Ascending aorta (tissue), 2 donors: ENCODE results near the gene PPARA. TPM values are rescaled to one million over a fixed set of nuclear protein-coding genes. Genes with fewer than 3 reads are reported as not detected.
A peak's percentile ranks its signal among the peaks of the same experiment; 100 is the strongest.

Experiments used
- DNase-seq, 2 donors: peaks; one replicate each; pipeline ENCODE4 v3.0.0-alpha.2; 2019; ENCODE audit warnings: low spot score in 2 of 2
- H3K27ac ChIP-seq, 2 donors: fragments of 200-600 bp; sonication (generic); one replicate each; pipeline ENCODE4 v1.5.1; 2016 to 2017; ENCODE audit warnings: mild to moderate bottlenecking in 1 of 2
- H3K27me3 ChIP-seq: fragments of 200-600 bp; sonication (generic); one replicate; pipeline ENCODE4 v1.5.1; 2017
- H3K36me3 ChIP-seq, 2 donors: fragments of 200-600 bp; sonication (generic); one replicate each; pipeline ENCODE4 v1.5.1; 2016
- H3K4me1 ChIP-seq, 2 donors: fragments of 200-600 bp; sonication (generic); one replicate each; pipeline ENCODE4 v1.5.1; 2016 to 2017; ENCODE audit warnings: mild to moderate bottlenecking in 1 of 2
- H3K4me3 ChIP-seq, 2 donors: fragments of 200-600 bp; sonication (generic); one replicate each; pipeline ENCODE4 v1.5.1; 2016 to 2017; ENCODE audit warnings: mild to moderate bottlenecking in 1 of 2
- H3K9me3 ChIP-seq, 2 donors: fragments of 200-600 bp; sonication (generic); one replicate each; pipeline ENCODE4 v1.5.1; 2016
- intact Hi-C: fragments of 100-400 bp; cut with DNase I; formaldehyde crosslinking; loops from one replicate; pipeline ENCODE4 v1.15.1; 2023
- total RNA-seq: library from RNA; depleted of rRNA; stranded (reverse); fragments of >200 nt; gene quantifications from one replicate; pipeline ENCODE4 v1.1.0, GENCODE V29; 2016
- TF ChIP-seq, protein P1 (sequence below), 3 experiments: fragments of 200-600 bp in 2 of 3; fragments of 450-650 bp in 1 of 3; sonication (generic) in 2 of 3; IDR thresholded peaks; one replicate each; pipeline ENCODE4 v1.5.1; 2016 to 2019; ENCODE audit warnings: antibody characterized with exemption in 3 of 3, mild to moderate bottlenecking in 1 of 3, moderate library complexity in 1 of 3

The PPARA gene
- total RNA-seq, 1 donor from 2014 or later, result 20.1 TPM

DNA sequence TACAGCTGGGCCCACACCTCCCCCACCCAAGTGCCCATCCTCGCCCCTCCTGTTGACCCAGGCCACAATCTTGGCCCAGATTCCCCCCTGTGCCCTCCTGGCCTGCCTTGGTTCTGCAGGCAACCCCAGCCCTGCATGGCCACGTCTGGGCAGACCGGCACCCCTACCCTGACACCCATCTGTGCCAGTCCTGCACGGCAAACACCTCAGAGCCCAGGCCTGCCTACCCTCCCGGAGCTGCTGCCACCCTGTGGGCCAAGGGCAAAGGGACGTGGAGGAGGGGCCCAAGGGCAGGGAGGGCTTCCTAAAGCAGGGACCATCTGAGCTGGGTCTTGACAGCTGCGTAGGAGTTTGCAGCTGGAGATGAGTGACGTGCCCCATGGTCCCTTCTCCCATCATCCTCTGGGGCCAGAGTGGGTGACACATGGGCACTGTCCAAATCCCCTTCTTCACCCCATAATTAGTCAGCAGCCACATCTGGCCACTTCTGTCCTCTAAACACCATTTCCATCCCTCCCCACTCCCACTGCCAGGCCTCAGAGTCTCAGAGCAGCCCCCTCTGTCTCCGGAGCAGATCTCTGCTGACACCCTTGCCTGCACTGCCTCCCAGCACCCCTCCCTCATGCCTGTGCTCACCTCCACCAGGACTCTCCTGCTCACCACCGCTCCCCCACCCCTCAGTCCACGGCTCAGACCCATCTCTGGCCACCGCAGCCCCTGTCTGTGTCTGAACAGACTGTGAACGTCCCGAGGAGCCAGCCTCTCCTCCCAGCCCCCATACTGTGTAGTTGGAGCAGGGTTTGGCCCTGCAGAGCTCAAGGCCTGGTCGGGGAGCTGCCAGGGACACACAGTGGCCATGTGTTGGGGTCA lies 35.6 kb upstream of the PPARA start:
- H3K9me3 ChIP-seq, result no peaks in the 10 kb centered on the region
- peaks cover 14 to 34% of the 10 kb centered on the region in 2 donors for H3K36me3 ChIP-seq
- intact Hi-C loops, result loop anchor here (2.0 to 10.0 kb wide), 2 partner anchors 38 to 800 kb away; no protein-coding TSS in a partner anchor
- no peak overlapping the region for H3K4me3 ChIP-seq
- DNase-seq, result no peak
- H3K27me3 ChIP-seq, result no peaks in the 10 kb centered on the region
- peak overlapping the region; percentile 72 to 94 for H3K27ac ChIP-seq
- peaks cover 18 to 46% of the 10 kb centered on the region in 2 donors for H3K4me1 ChIP-seq
- TF ChIP-seq, protein P1, sequence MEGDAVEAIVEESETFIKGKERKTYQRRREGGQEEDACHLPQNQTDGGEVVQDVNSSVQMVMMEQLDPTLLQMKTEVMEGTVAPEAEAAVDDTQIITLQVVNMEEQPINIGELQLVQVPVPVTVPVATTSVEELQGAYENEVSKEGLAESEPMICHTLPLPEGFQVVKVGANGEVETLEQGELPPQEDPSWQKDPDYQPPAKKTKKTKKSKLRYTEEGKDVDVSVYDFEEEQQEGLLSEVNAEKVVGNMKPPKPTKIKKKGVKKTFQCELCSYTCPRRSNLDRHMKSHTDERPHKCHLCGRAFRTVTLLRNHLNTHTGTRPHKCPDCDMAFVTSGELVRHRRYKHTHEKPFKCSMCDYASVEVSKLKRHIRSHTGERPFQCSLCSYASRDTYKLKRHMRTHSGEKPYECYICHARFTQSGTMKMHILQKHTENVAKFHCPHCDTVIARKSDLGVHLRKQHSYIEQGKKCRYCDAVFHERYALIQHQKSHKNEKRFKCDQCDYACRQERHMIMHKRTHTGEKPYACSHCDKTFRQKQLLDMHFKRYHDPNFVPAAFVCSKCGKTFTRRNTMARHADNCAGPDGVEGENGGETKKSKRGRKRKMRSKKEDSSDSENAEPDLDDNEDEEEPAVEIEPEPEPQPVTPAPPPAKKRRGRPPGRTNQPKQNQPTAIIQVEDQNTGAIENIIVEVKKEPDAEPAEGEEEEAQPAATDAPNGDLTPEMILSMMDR (IDR thresholded peaks at IDR 0.05), result peak in 1 of 3 experiments; percentile 9

DNA sequence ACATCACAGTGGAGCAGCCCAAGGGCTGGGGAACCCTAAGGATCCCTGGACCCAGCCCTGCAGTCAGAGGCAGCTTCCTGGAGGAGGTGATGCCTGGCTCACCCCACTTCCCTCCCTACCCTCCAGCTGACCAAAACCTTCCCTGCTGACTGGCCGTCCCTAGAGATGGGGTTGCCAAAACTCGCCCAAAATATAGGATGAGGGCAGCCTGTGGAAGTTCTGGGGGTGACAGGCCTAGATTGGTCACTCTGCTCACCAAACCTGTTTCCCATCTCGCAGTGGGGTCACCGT lies 35.0 kb upstream of the PPARA start:
- Histone ChIP-seq H3K36me3 (peaks cover 8 to 28% of the 10 kb centered on the region in 2 donors), H3K27ac (peak overlapping the region; percentile 72 to 94), H3K4me1 (peaks cover 15 to 40% of the 10 kb centered on the region in 2 donors), H3K9me3 (no peaks in the 10 kb centered on the region), H3K27me3 (no peaks in the 10 kb centered on the region), H3K4me3 (no peak overlapping the region)
- intact Hi-C loops, result loop anchor here (2.0 to 10.0 kb wide), 2 partner anchors 39 to 801 kb away; no protein-coding TSS in a partner anchor
- TF ChIP-seq, protein P1 (IDR thresholded peaks at IDR 0.05), result no peak
- no peak for DNase-seq

DNA sequence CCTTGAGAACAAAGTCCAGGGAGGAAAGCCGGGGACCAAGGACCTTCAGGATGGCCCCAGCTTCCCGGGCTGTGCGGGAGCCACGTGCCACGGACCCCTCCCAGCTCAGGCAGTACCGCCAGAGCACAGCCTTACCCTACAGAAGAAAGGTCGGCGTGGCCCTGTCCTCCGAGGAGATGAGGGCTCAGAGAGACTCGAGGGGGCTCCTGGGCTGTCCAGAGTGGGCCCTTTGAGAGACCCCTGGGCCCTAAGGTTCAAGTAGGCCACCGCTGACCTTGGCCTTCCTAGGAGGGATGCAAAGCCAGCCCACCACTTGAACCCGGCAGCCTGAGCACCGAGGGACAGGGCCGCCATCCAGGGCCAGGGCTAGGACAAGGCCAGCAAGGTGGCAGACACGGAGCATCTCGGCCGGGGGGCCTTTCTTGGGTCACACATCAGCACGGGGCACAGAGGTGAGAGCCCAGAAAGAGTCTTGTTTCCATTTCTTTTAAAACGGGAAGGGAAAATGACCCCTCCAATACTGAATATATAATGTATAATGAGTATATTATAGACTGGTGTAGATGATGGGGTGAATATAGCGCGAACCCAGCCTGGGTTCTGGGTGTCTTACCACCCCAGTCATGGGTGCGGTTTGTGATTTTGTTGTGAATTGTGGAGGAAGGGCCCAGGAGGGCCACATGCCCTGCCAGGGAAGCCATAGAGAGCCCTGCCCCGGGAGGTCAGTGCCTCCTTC lies 34.4 kb upstream of the PPARA start:
- no peak for DNase-seq
- H3K4me3 ChIP-seq, result no peak overlapping the region
- peaks cover 11 to 34% of the 10 kb centered on the region in 2 donors for H3K4me1 ChIP-seq
- TF ChIP-seq, protein P1 (IDR thresholded peaks at IDR 0.05), result no peak
- H3K27ac ChIP-seq, result peak overlapping the region; percentile 72 to 94
- intact Hi-C loops, result loop anchor here (1.0 to 10.0 kb wide), 4 partner anchors 39 to 801 kb away; no protein-coding TSS in a partner anchor
- no peaks in the 10 kb centered on the region for H3K27me3 ChIP-seq
- H3K36me3 ChIP-seq, result peaks cover 2 to 22% of the 10 kb centered on the region in 2 donors
- H3K9me3 ChIP-seq, result no peaks in the 10 kb centered on the region

DNA sequence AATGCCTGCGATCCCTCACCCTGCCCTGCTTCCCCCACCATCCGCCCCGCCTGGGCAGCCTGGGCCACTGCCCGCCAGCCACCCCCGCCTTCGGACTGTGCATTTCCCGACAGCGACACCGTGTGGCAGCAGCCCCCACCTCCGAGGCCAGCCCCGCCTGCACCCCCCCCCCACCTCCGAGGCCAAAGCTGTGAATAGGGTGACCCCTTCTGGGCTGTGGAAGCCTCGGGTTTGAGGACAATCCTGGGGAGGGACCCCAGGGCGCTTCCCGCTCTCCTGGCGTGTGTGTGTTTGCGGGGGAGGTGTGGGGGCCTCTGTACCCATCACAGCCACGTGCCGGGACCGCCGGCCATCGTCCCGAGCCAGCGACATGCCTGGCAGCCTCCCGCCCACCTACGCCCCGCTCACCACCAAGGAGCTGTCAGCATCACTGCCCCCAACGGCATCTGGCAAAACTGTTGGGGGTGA lies 33.8 kb upstream of the PPARA start:
- no peaks in the 10 kb centered on the region for H3K9me3 ChIP-seq
- peaks cover 0 to 20% of the 10 kb centered on the region in 2 donors for H3K36me3 ChIP-seq
- intact Hi-C loops, result loop anchor here (1.0 to 10.0 kb wide), 3 partner anchors 110 to 802 kb away; no protein-coding TSS in a partner anchor
- H3K4me3 ChIP-seq, result no peak overlapping the region
- DNase-seq, result peak; percentile 67 to 97
- TF ChIP-seq, protein P1 (IDR thresholded peaks at IDR 0.05), result peak; percentile 96 to 98 (median 97)
- peaks cover 9 to 31% of the 10 kb centered on the region in 2 donors for H3K4me1 ChIP-seq
- peak overlapping the region; percentile 72 to 94 for H3K27ac ChIP-seq
- no peaks in the 10 kb centered on the region for H3K27me3 ChIP-seq
